CD14-positive monocyte (primary cell): ENCODE results near the gene STX8. TPM values are rescaled to one million over a fixed set of nuclear protein-coding genes. Genes with fewer than 3 reads are reported as not detected.

Experiments used
- DNase-seq, 3 donors: peaks; one replicate each; pipeline ENCODE4 v3.0.0-alpha.2; 2011 to 2022
- H2AFZ ChIP-seq: 2 replicates; pipeline ENCODE4 v1.6.0; 2012; ENCODE audit warnings: mild to moderate bottlenecking, low read depth, low read length, inconsistent platforms; ENCODE audit not compliant: insufficient read depth, poor library complexity, severe bottlenecking
- H3K27ac ChIP-seq, 2 donors: 1 replicate in 1 of 2; 2 replicates in 1 of 2; pipeline ENCODE4 v1.5.1; 2012 to 2013; ENCODE audit warnings: low read length in 2 of 2, control low read depth in 1 of 2, inconsistent platforms in 1 of 2, low read depth in 1 of 2, mild to moderate bottlenecking in 1 of 2
- H3K27me3 ChIP-seq, 2 donors: one replicate each; pipeline versions ENCODE4 v1.6.0 to v1.6.1; 2011 to 2013; ENCODE audit warnings: low read length in 2 of 2; ENCODE audit not compliant: control insufficient read depth in 2 of 2, insufficient read depth in 2 of 2
- H3K36me3 ChIP-seq, 2 donors: replicated peaks in 1 of 2; 1 replicate in 1 of 2; 2 replicates in 1 of 2; pipeline versions ENCODE4 v1.5.1 to v1.6.1; 2012 to 2013; ENCODE audit warnings: low read length in 2 of 2, control low read depth in 1 of 2, inconsistent platforms in 1 of 2, mild to moderate bottlenecking in 1 of 2; ENCODE audit not compliant: insufficient read depth in 2 of 2, control insufficient read depth in 1 of 2
- H3K4me1 ChIP-seq, 2 donors: 1 replicate in 1 of 2; 2 replicates in 1 of 2; pipeline versions ENCODE4 v1.5.1 to v1.6.1; 2012 to 2013; ENCODE audit warnings: low read length in 2 of 2, control low read depth in 1 of 2, inconsistent platforms in 1 of 2, mild to moderate bottlenecking in 1 of 2, moderate library complexity in 1 of 2; ENCODE audit not compliant: insufficient read depth in 2 of 2, control insufficient read depth in 1 of 2
- H3K4me2 ChIP-seq: replicated peaks from 2 replicates; pipeline ENCODE3; 2012; ENCODE audit warnings: low read length, moderate library complexity, mild to moderate bottlenecking; ENCODE audit not compliant: poor library complexity, severe bottlenecking; ENCODE audit errors: extremely low read depth
- H3K4me3 ChIP-seq, 3 experiments: fragments of 200-600 bp in 1 of 3; sonication (generic) in 1 of 3; replicated peaks in 1 of 3; 1 replicate in 2 of 3; 2 replicates in 1 of 3; pipeline ENCODE4 v1.5.1; 2011 to 2013; ENCODE audit warnings: low read length in 3 of 3, mild to moderate bottlenecking in 3 of 3, control low read depth in 2 of 3, low read depth in 2 of 3, inconsistent platforms in 1 of 3, moderate library complexity in 1 of 3
- H3K79me2 ChIP-seq: 2 replicates; pipeline ENCODE4 v1.6.0; 2012; ENCODE audit warnings: mild to moderate bottlenecking, control low read depth, inconsistent platforms, low read length, moderate library complexity; ENCODE audit not compliant: insufficient read depth
- H3K9ac ChIP-seq: 2 replicates; pipeline ENCODE4 v1.6.0; 2017; ENCODE audit warnings: low read length, mild to moderate bottlenecking; ENCODE audit not compliant: insufficient read depth, poor library complexity, severe bottlenecking
- H3K9me3 ChIP-seq, 2 donors: replicated peaks in 1 of 2; 1 replicate in 1 of 2; 2 replicates in 1 of 2; pipeline versions ENCODE4 v1.5.1 to v1.6.1; 2012 to 2013; ENCODE audit warnings: low read length in 2 of 2, control low read depth in 1 of 2; ENCODE audit not compliant: control insufficient read depth in 1 of 2, insufficient read depth in 1 of 2
- H4K20me1 ChIP-seq: 2 replicates; pipeline ENCODE4 v1.6.0; 2012; ENCODE audit warnings: mild to moderate bottlenecking, low read length, control low read depth, moderate library complexity; ENCODE audit not compliant: insufficient read depth
- H3K27ac Mint-ChIP-seq, 7 donors: one replicate each; pipeline ENCODE4 v1.8.0; 2020; ENCODE audit warnings: mild to moderate bottlenecking in 7 of 7, mixed read lengths in 7 of 7, moderate library complexity in 6 of 7, inconsistent platforms in 2 of 7
- H3K27me3 Mint-ChIP-seq, 3 donors: one replicate each; pipeline ENCODE4 v1.8.0; 2021 to 2022; ENCODE audit warnings: low read depth in 3 of 3, mild to moderate bottlenecking in 3 of 3, mixed read lengths in 3 of 3, moderate library complexity in 3 of 3, inconsistent platforms in 1 of 3
- H3K36me3 Mint-ChIP-seq, 2 donors: one replicate each; pipeline ENCODE4 v1.8.0; 2020; ENCODE audit warnings: mixed read lengths in 2 of 2, inconsistent platforms in 1 of 2, mild to moderate bottlenecking in 1 of 2
- H3K4me1 Mint-ChIP-seq: one replicate; pipeline ENCODE4 v1.8.0; 2020; ENCODE audit warnings: mild to moderate bottlenecking, mixed read lengths
- H3K4me3 Mint-ChIP-seq, 2 donors: one replicate each; pipeline ENCODE4 v1.8.0; 2020; ENCODE audit warnings: mild to moderate bottlenecking in 2 of 2, mixed read lengths in 2 of 2, moderate library complexity in 1 of 2
- H3K9me3 Mint-ChIP-seq, 7 donors: one replicate each; pipeline ENCODE4 v1.8.0; 2020 to 2022; ENCODE audit warnings: mixed read lengths in 7 of 7, mild to moderate bottlenecking in 6 of 7, moderate library complexity in 6 of 7, inconsistent platforms in 2 of 7
- CTCF ChIP-seq: fragments of 200-600 bp; IDR thresholded peaks from one replicate; pipeline ENCODE4 v1.8.0; 2022; ENCODE audit warnings: antibody characterized with exemption, mild to moderate bottlenecking
- WGBS: methylation state at CpG from one replicate; pipeline ENCODE4 v1.1.5; 2013; ENCODE audit warnings: missing lambda C conversion rate; ENCODE audit not compliant: insufficient coverage; 5-methylcytosine and 5-hydroxymethylcytosine counted together
- intact Hi-C, 2 donors: fragments of 100-400 bp; cut with micrococcal nuclease; formaldehyde crosslinking; loops; one replicate each; pipeline versions ENCODE4 v1.15.0 to v1.15.1; 2023
- polyA plus RNA-seq, 3 donors: library from polyadenylated mRNA; depleted of rRNA in 1 of 3; unstranded in 2 of 3; stranded (reverse) in 1 of 3; fragments of 300-500 nt in 2 of 3; fragments of >200 nt in 1 of 3; fragmentation: Illumina TruSeq in 2 of 3; gene quantifications; 1 replicate in 2 of 3; 2 replicates in 1 of 3; pipeline ENCODE4 v1.2.3, GENCODE V29; 2012 to 2021

STX8 gene
- polyA plus RNA-seq, 3 donors, result 44.4 to 170 (median 142) TPM

- TF ChIP-seq CTCF, result no peak
- H3K9me3 Mint-ChIP-seq, result no peaks in the 10 kb centered on the region
- intact Hi-C loops, result no loop called here
- no peak overlapping the region for H3K9ac ChIP-seq
- no peaks in the 10 kb centered on the region for H3K9me3 ChIP-seq
- no peak overlapping the region for H3K4me2 ChIP-seq
- 71% methylated on average over 1 of the region's 4 CpGs for WGBS
- no peak overlapping the region for H2AFZ ChIP-seq
- no peaks in the 10 kb centered on the region for H3K27me3 Mint-ChIP-seq
- no peak for DNase-seq
- no peaks in the 10 kb centered on the region for H3K27me3 ChIP-seq
- H3K4me1 ChIP-seq, result no peaks in the 10 kb centered on the region
- peaks cover 16 to 40% of the 10 kb centered on the region in 2 donors for H3K36me3 Mint-ChIP-seq
- H3K27ac Mint-ChIP-seq, result peak overlapping the region in 1 of 7 donors; percentile 2
- H4K20me1 ChIP-seq, result no peaks in the 10 kb centered on the region
- no peaks in the 10 kb centered on the region for H3K4me1 Mint-ChIP-seq
- H3K36me3 ChIP-seq, result peaks cover 0 to under 1% of the 10 kb centered on the region in 2 donors
- H3K79me2 ChIP-seq, result no peaks in the 10 kb centered on the region
- no peak overlapping the region for H3K27ac ChIP-seq
- no peak overlapping the region for H3K4me3 ChIP-seq
- no peak overlapping the region for H3K4me3 Mint-ChIP-seq
Measured at GRCh38 chr17:9479964-9480363, 95.7 kb downstream of the STX8 start.

DNA sequence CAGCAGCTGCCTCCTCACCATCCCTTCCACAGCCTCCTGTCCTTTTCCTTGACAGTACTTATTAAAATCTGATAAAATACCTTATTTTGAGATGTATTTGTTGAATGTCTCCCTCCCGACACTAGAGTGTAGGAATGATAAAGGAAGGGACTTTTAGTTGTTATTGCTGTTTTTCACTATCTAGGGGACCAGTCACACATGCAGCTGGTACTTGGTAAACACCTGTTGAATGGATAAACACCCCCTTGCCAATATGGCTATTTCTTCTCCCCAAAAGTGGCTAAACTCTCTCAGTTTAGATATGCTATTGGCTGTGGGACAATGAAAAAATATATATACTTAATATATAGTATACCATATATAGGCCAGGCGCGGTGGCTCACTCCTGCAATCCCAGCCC is 96.7 kb downstream of the STX8 start:
- Mint-ChIP-seq H3K36me3 (peaks cover 16 to 35% of the 10 kb centered on the region in 2 donors), H3K4me3 (no peak overlapping the region), H3K4me1 (no peaks in the 10 kb centered on the region), H3K9me3 (no peaks in the 10 kb centered on the region), H3K27ac (no peak overlapping the region), H3K27me3 (no peaks in the 10 kb centered on the region)
- Histone ChIP-seq H3K4me1 (no peaks in the 10 kb centered on the region), H3K9me3 (no peaks in the 10 kb centered on the region), H3K27ac (no peak overlapping the region), H3K9ac (no peak overlapping the region), H3K4me3 (no peak overlapping the region), H3K27me3 (no peaks in the 10 kb centered on the region), H3K4me2 (no peak overlapping the region), H3K36me3 (no peaks in the 10 kb centered on the region), H4K20me1 (no peaks in the 10 kb centered on the region), H3K79me2 (no peaks in the 10 kb centered on the region), H2AFZ (no peak overlapping the region)
- intact Hi-C loops, result no loop called here
- WGBS, result no CpG with 5 or more reads among the region's 3 CpGs
- TF ChIP-seq CTCF, result no peak
- no peak for DNase-seq
